ENCODE results near the gene ADORA1. TPM values are rescaled to one million over a fixed set of nuclear protein-coding genes. Genes with fewer than 3 reads are reported as not detected.

Gene ADORA1
- polyA plus RNA-seq, 1 donor (not counting 4 experiments of a cell fraction or from before 2014, with no cell fraction given), result 0.09 TPM

DNA sequence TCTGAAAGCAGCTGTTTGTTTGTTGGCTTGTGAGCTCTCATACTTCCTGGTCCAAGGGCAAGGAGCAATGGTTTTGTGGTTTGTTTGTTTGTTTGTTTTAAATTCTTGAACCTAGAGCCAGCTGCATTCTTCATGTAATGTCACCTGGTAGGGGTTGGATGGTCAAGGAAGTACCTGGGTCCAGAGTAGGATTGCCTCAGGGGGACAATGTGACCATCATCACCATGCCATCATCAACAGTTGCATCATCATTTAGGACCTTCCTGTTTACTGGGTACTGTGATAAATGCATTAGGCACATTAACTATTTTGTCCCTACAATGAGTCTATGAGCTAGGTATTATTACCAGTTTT is 27.0 kb upstream of the ADORA1 start:
- no peaks in the 10 kb centered on the region for H3K4me1 ChIP-seq (ENCODE audit: control insufficient read depth, extremely low read depth, insufficient read depth, low read length)
- peaks cover 4% of the 10 kb centered on the region for H3K27me3 ChIP-seq (ENCODE audit: control insufficient read depth, extremely low read depth, insufficient read depth, low read length)
- H3K4me3 ChIP-seq (ENCODE audit: control insufficient read depth in 2 of 3, extremely low read depth in 1 of 3, insufficient read depth in 2 of 3, low read depth in 1 of 3, low read length in 3 of 3), result no peak overlapping the region
- dilution Hi-C loops (cut with MboI; ENCODE audit: extremely low pct_ligation_motif_present, low sequenced_read_pairs), result no loop called here
- TF ChIP-seq, protein P1, sequence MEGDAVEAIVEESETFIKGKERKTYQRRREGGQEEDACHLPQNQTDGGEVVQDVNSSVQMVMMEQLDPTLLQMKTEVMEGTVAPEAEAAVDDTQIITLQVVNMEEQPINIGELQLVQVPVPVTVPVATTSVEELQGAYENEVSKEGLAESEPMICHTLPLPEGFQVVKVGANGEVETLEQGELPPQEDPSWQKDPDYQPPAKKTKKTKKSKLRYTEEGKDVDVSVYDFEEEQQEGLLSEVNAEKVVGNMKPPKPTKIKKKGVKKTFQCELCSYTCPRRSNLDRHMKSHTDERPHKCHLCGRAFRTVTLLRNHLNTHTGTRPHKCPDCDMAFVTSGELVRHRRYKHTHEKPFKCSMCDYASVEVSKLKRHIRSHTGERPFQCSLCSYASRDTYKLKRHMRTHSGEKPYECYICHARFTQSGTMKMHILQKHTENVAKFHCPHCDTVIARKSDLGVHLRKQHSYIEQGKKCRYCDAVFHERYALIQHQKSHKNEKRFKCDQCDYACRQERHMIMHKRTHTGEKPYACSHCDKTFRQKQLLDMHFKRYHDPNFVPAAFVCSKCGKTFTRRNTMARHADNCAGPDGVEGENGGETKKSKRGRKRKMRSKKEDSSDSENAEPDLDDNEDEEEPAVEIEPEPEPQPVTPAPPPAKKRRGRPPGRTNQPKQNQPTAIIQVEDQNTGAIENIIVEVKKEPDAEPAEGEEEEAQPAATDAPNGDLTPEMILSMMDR (optimal IDR thresholded peaks at IDR 0.05 in 1 of 3, IDR thresholded peaks at IDR 0.05 in 1 of 3, conservative IDR thresholded peaks at IDR 0.05 in 1 of 3; ENCODE audit: extremely low read depth in 1 of 3, insufficient read depth in 2 of 3, low read length in 3 of 3), result no peak
- no peak for TF ChIP-seq EZH2 (IDR thresholded peaks at IDR 0.05; ENCODE audit: low read length)
- H3K4me2 ChIP-seq (ENCODE audit: control insufficient read depth, extremely low read depth, insufficient read depth, low read depth, low read length), result no peak overlapping the region
- no peaks in the 10 kb centered on the region for H3K36me3 ChIP-seq (ENCODE audit: control insufficient read depth in 2 of 2, extremely low read depth in 1 of 2, insufficient read depth in 2 of 2, low read length in 2 of 2)
- no peak overlapping the region for H3K9ac ChIP-seq (ENCODE audit: control insufficient read depth, extremely low read depth, insufficient read depth, low read length)
- no peak overlapping the region for H3K27ac ChIP-seq (ENCODE audit: control insufficient read depth, insufficient read depth, low read length)
- H3K79me2 ChIP-seq (ENCODE audit: control insufficient read depth, insufficient read depth, low read length), result no peaks in the 10 kb centered on the region
- H4K20me1 ChIP-seq (ENCODE audit: control insufficient read depth, extremely low read depth, insufficient read depth, low read length), result no peaks in the 10 kb centered on the region
- FAIRE-seq (no peak), DNase-seq (ENCODE audit: low read depth, low spot score) (no peak)
- H2AFZ ChIP-seq (ENCODE audit: control insufficient read depth, low read length), result no peak overlapping the region
- no peaks in the 10 kb centered on the region for H3K9me1 ChIP-seq (ENCODE audit: control insufficient read depth, extremely low read depth, insufficient read depth, low read length)
- no peaks in the 10 kb centered on the region for H3K9me3 ChIP-seq (ENCODE audit: control insufficient read depth, low read depth, low read length)

DNA sequence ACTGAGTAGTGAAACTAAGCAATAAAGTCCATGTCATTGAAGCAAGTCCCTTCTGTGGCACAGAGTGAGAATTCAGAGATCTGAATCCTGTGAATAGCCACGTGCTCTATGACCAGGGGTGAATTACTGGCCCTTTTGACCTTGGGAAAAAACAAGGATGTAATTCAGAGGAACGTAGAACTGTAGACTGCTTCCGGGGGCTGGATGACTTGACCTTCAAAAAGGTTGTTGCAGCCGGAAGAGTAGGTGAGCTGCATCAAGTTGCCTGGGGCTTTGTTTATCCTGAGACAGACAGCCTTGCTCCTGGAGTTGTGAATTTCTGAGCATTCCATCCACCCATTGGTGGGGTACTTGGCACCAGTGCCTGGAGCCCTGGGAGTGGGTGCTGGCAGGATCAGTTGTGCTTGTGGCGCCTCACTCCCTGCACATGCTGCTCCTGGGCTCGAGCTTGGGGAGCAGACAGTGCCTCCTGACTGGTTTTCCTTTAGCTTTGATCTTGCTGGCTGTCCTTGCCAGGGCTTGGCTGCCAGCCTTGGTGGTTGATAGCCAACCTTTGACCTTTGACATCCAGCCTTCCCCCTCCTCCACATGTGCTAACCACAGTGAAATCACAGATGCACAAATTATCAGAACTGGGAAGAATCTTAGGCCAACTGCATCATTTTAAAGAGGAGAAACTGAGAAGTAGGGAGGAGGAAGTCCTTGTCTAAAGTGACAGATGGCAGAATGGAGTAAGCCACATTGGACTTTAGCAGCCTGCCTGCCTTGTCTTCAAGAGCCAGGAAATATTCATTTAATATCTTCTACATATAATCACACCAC is 25.5 kb upstream of the ADORA1 start:
- TF ChIP-seq, protein P1 (optimal IDR thresholded peaks at IDR 0.05 in 1 of 3, IDR thresholded peaks at IDR 0.05 in 1 of 3, conservative IDR thresholded peaks at IDR 0.05 in 1 of 3; ENCODE audit: extremely low read depth in 1 of 3, insufficient read depth in 2 of 3, low read length in 3 of 3), result no peak
- no peak for TF ChIP-seq EZH2 (IDR thresholded peaks at IDR 0.05; ENCODE audit: low read length)
- no peak overlapping the region for H2AFZ ChIP-seq (ENCODE audit: control insufficient read depth, low read length)
- FAIRE-seq, result no peak

More for the DNA sequence above, 25.5 kb upstream of the ADORA1 start:
- Histone ChIP-seq H3K36me3 (ENCODE audit: control insufficient read depth in 2 of 2, extremely low read depth in 1 of 2, insufficient read depth in 2 of 2, low read length in 2 of 2) (no peaks in the 10 kb centered on the region), H3K9me1 (ENCODE audit: control insufficient read depth, extremely low read depth, insufficient read depth, low read length) (no peaks in the 10 kb centered on the region), H3K9ac (ENCODE audit: control insufficient read depth, extremely low read depth, insufficient read depth, low read length) (no peak overlapping the region), H3K27me3 (ENCODE audit: control insufficient read depth, extremely low read depth, insufficient read depth, low read length) (peaks cover 4% of the 10 kb centered on the region), H3K4me2 (ENCODE audit: control insufficient read depth, extremely low read depth, insufficient read depth, low read depth, low read length) (no peak overlapping the region), H3K4me1 (ENCODE audit: control insufficient read depth, extremely low read depth, insufficient read depth, low read length) (no peaks in the 10 kb centered on the region), H4K20me1 (ENCODE audit: control insufficient read depth, extremely low read depth, insufficient read depth, low read length) (no peaks in the 10 kb centered on the region), H3K4me3 (ENCODE audit: control insufficient read depth in 2 of 3, extremely low read depth in 1 of 3, insufficient read depth in 2 of 3, low read depth in 1 of 3, low read length in 3 of 3) (no peak overlapping the region), H3K79me2 (ENCODE audit: control insufficient read depth, insufficient read depth, low read length) (no peaks in the 10 kb centered on the region), H3K27ac (ENCODE audit: control insufficient read depth, insufficient read depth, low read length) (no peak overlapping the region), H3K9me3 (ENCODE audit: control insufficient read depth, low read depth, low read length) (no peaks in the 10 kb centered on the region)
- DNase-seq (ENCODE audit: low read depth, low spot score), result no peak
- dilution Hi-C loops (cut with MboI; ENCODE audit: extremely low pct_ligation_motif_present, low sequenced_read_pairs), result no loop called here
